GM13976 (cell line): ENCODE measurements around the gene MED13L.

Experiments
- DNase-seq: peaks from one replicate; pipeline ENCODE4 v3.0.0; 2012; ENCODE audit warnings: low spot score
- in situ Hi-C: fragments of 300-500 bp; cut with MboI; formaldehyde crosslinking; loops from one replicate; pipeline ENCODE4 v1.12.0; 2022; ENCODE audit warnings: low sequenced_read_pairs, mixed read lengths, inconsistent platforms; ENCODE audit not compliant: unreplicated experiment
- TF ChIP-seq, protein P1 (sequence below): IDR thresholded peaks from 2 replicates; pipeline ENCODE4 v1.5.1; 2012; ENCODE audit warnings: borderline replicate concordance, mild to moderate bottlenecking; ENCODE audit not compliant: insufficient read depth; ENCODE audit errors: extremely low read depth, missing control alignments, control extremely low read depth

The MED13L gene

DNA sequence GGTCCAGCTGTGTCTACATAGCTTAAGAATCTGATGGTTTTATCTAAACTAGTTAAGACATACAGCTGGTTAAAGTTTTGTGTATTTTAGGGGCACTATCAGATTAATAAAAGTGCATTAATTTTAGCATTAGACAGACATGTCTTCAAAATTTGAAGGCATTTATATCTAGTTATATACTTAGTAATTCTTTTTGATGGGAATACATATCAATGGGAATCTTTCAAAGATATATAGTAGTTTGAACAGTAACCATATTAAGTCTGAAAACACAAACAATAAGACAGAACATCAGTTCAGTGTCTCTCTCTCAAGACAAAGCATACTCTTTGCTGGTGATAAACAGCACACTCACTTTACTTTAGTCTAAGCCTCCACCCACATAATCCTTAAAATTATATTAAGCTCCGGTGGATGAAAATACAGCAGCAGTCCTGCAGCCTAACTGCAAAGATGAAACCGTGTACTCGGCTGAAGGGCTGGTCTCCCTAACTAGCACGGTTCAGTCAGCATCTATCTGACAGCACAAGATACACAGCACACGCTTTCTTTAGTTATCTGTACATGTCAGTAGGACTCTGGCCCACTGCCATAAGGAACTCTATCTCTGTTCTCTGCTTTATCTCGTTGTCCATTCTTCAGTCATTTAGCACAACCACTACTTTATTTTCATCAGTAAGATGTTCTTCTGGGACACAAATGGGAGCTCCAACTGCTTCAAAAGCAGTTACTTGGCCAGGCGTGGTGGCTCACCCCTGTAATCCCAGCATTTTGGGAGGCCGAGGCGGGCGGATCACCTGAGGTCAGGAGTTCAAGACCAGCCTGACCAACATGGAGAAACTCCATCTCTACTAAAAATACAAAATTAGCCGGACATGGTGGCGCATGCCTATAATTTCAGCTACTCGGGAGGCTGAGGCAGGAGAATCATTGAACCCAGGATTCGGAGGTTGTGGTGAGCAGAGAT is 80.5 kb downstream of the MED13L start:
- in situ Hi-C loops = no loop called here
- no peak for DNase-seq

DNA sequence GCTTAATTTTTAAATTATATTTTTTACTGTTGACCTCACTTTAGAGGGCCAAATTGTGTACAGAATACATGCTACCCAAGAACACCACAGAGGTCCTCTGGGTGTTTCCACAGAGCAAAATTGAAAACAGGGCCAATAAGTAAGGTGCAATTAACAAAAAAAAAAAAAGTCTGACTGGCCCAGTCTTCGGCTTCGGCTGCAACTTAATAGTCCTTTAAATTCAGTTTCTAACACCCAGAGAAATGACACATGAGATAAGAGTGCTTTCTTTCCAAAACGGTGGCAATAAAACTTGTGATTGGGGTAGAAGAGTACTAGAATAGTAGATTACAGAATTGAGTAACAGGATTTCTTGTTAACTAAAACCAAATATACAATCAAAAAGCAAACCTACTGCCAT is 81.3 kb downstream of the MED13L start:
- in situ Hi-C loops = no loop called here
- TF ChIP-seq, protein P1, sequence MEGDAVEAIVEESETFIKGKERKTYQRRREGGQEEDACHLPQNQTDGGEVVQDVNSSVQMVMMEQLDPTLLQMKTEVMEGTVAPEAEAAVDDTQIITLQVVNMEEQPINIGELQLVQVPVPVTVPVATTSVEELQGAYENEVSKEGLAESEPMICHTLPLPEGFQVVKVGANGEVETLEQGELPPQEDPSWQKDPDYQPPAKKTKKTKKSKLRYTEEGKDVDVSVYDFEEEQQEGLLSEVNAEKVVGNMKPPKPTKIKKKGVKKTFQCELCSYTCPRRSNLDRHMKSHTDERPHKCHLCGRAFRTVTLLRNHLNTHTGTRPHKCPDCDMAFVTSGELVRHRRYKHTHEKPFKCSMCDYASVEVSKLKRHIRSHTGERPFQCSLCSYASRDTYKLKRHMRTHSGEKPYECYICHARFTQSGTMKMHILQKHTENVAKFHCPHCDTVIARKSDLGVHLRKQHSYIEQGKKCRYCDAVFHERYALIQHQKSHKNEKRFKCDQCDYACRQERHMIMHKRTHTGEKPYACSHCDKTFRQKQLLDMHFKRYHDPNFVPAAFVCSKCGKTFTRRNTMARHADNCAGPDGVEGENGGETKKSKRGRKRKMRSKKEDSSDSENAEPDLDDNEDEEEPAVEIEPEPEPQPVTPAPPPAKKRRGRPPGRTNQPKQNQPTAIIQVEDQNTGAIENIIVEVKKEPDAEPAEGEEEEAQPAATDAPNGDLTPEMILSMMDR = no peak
- no peak for DNase-seq

More for the DNA sequence above, 80.5 kb downstream of the MED13L start:
- TF ChIP-seq, protein P1 = no peak

DNA sequence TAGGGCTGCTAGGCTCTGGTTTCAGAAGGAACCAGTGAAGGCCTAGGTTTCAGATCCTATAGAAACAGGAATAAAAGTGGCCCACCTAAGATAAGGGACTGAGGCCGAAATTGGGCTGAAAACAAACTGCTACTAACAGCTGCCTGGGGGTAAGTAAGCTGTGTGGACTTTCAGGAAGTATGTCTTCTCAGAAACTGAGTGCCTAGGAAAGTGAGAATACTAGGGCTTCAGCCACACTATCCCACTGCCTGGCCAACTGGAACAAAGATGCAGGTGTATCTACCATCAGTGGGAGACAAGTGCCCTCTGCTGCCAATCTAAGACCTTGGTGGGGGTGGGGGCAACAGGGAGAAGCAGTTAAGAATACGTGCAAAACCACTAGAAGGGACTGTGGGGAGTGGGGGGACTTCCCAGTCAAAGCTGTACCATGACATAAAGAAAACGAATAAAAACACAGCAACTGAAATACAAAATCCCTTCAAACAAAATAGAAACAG is 82.5 kb downstream of the MED13L start:
- in situ Hi-C loops = no loop called here

DNA sequence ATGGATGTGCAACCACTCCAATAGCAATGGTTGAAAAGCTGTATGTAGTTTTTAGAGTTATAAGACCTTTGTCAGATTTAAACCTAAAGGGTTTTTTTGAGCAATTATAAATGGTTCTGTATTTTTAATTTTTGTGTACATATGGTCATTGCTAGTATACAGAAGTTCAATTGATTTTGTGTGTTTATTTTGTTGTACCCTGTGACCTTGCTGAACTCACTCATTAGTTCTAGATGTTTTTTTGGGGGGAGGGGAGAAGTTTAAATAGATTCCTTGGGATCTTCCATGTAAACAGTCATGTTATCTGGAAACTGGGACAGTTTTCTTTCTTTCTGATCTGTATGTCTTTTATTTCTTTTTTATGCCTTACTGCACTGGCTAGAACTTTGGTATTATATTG is 87.8 kb downstream of the MED13L start:
- TF ChIP-seq, protein P1 = no peak
- in situ Hi-C loops = no loop called here
- DNase-seq = no peak

More for the DNA sequence above, 82.5 kb downstream of the MED13L start:
- DNase-seq = peak; percentile 40
- TF ChIP-seq, protein P1 = peak; percentile 26

DNA sequence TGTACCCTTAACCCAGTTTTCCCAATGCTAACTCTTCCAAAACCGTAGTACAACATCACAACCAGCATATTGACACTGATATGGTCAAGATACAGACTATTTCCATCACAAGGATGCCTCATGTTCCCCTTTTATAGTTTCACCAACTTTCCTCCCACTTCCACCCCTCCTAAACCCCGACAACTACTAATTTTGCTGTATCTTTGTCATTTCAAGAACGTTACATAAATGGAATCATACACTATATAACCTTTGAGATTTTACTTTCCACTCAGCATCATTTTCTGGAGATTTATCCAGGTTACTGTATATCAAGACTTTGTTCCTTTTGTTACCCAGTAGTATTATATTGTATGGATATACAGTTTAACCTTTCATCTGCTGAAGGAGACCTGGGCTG is 88.9 kb downstream of the MED13L start:
- TF ChIP-seq, protein P1 = no peak
- in situ Hi-C loops = no loop called here
- no peak for DNase-seq

DNA sequence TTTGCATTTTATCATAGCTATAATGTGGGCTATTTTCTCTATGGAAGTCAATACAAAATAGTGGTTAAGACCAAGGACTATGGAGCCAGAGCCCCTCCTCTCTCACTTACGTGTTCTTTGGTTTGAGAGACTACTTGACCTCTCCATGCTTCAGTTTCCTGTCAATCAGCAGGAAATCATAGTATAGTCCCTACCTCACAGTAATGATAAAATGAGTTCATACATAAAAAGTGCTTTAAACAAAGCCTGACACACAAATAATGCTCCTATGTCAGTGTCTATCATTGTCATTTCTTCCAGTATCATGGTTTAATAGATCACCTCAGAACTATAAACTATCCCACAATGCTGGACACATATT is 90.4 kb downstream of the MED13L start:
- in situ Hi-C loops = no loop called here
- TF ChIP-seq, protein P1 = no peak
- no peak for DNase-seq
